Endodermal cell (in vitro differentiated cells): ENCODE results near the gene KASH5. TPM values are rescaled to one million over a fixed set of nuclear protein-coding genes. Genes with fewer than 3 reads are reported as not detected.

Experiments used
- DNase-seq: peaks from one replicate; pipeline ENCODE4 v3.0.0-alpha.2; 2017
- H3K27ac ChIP-seq: 2 replicates; pipeline ENCODE4 v1.5.1; 2013; ENCODE audit warnings: mild to moderate bottlenecking, low read depth, low read length, moderate library complexity
- H3K27me3 ChIP-seq: 2 replicates; pipeline ENCODE4 v1.6.1; 2013; ENCODE audit warnings: mild to moderate bottlenecking, low read length, moderate library complexity; ENCODE audit not compliant: insufficient read depth, control insufficient read depth, poor library complexity, severe bottlenecking
- H3K36me3 ChIP-seq: 2 replicates; pipeline ENCODE4 v1.7.0; 2013; ENCODE audit warnings: mild to moderate bottlenecking, low read length, moderate library complexity; ENCODE audit not compliant: control insufficient read depth, insufficient read depth
- H3K4me1 ChIP-seq: one replicate; pipeline ENCODE4 v1.7.0; 2013; ENCODE audit warnings: low read length; ENCODE audit not compliant: control insufficient read depth, insufficient read depth
- H3K4me3 ChIP-seq: 2 replicates; pipeline ENCODE4 v1.5.1; 2013; ENCODE audit warnings: mild to moderate bottlenecking, low read length, moderate library complexity
- H3K9ac ChIP-seq: 2 replicates; pipeline ENCODE4 v1.6.1; 2013; ENCODE audit warnings: mild to moderate bottlenecking, low read length, moderate library complexity; ENCODE audit not compliant: poor library complexity, severe bottlenecking; ENCODE audit errors: extremely low read depth
- H3K9me3 ChIP-seq: 2 replicates; pipeline ENCODE4 v1.6.1; 2013; ENCODE audit warnings: mild to moderate bottlenecking, low read length, moderate library complexity; ENCODE audit not compliant: control insufficient read depth
- H3K27ac Mint-ChIP-seq: 2 replicates; pipeline ENCODE4 v1.8.0; 2020; ENCODE audit warnings: mixed read lengths
- H3K27me3 Mint-ChIP-seq: 2 replicates; pipeline ENCODE4 v1.8.0; 2021; ENCODE audit warnings: mild to moderate bottlenecking, mixed read lengths; ENCODE audit not compliant: insufficient read depth
- H3K36me3 Mint-ChIP-seq: 2 replicates; pipeline ENCODE4 v1.8.0; 2020; ENCODE audit warnings: low read depth, mixed read lengths
- H3K4me1 Mint-ChIP-seq: 2 replicates; pipeline ENCODE4 v1.8.0; 2020; ENCODE audit warnings: mixed read lengths
- H3K4me3 Mint-ChIP-seq: 2 replicates; pipeline ENCODE4 v1.8.0; 2020; ENCODE audit warnings: mild to moderate bottlenecking, moderate library complexity, mixed read lengths
- H3K9me3 Mint-ChIP-seq: 2 replicates; pipeline ENCODE4 v1.8.0; 2020; ENCODE audit warnings: mild to moderate bottlenecking, mixed read lengths
- CTCF ChIP-seq: fragments of 200-600 bp; sonication (generic); conservative IDR thresholded peaks from 2 replicates; pipeline ENCODE4 v1.5.0; 2021; ENCODE audit warnings: antibody characterized with exemption, mild to moderate bottlenecking
- WGBS, 2 experiments: methylation state at CpG; one replicate each; pipeline versions ENCODE4 v1.1.5 to v1.1.7; 2013; ENCODE audit warnings: missing lambda C conversion rate in 2 of 2, mixed read lengths in 1 of 2; ENCODE audit not compliant: insufficient coverage in 1 of 2, insufficient read length in 1 of 2; 5-methylcytosine and 5-hydroxymethylcytosine counted together
- total RNA-seq, 2 donors: library from RNA; stranded (reverse); fragmentation: NEBNext Ultra II Directional in 1 of 2; extraction: Animal tissue kit (Norgen Biotek cat#: 25700) in 1 of 2; gene quantifications; 2 replicates in 1 of 2; 3 replicates in 1 of 2; pipeline ENCODE4 v1.2.1, GENCODE V29; 2021

KASH5 gene
- total RNA-seq, 2 donors from 2014 or later, result 0.13 TPM; not detected in 1

- Histone ChIP-seq H3K9ac (no peak overlapping the region), H3K36me3 (no peaks in the 10 kb centered on the region), H3K4me3 (no peak overlapping the region), H3K9me3 (no peaks in the 10 kb centered on the region), H3K27me3 (peaks cover 79% of the 10 kb centered on the region), H3K4me1 (no peaks in the 10 kb centered on the region), H3K27ac (no peak overlapping the region)
- DNase-seq, result no peak
- Mint-ChIP-seq H3K27ac (no peak overlapping the region), H3K36me3 (no peaks in the 10 kb centered on the region), H3K4me3 (no peak overlapping the region), H3K4me1 (no peaks in the 10 kb centered on the region), H3K27me3 (peaks cover 79% of the 10 kb centered on the region), H3K9me3 (peaks cover 9% of the 10 kb centered on the region)
- 75 to 100% methylated on average over 1 of the region's 6 CpGs for WGBS, 2 experiments
- TF ChIP-seq CTCF, result no peak
Observed at GRCh38 chr19:49439836-49440235, 51.8 kb downstream of the KASH5 start.

- 40 to 41% methylated on average over 14 to 19 of the region's 19 CpGs for WGBS, 2 experiments
- no peaks in the 10 kb centered on the region for H3K4me1 ChIP-seq
- Mint-ChIP-seq H3K4me1 (no peaks in the 10 kb centered on the region), H3K9me3 (peaks cover 2% of the 10 kb centered on the region), H3K4me3 (peak overlapping the region; percentile 26), H3K27me3 (peaks cover 71% of the 10 kb centered on the region), H3K27ac (no peak overlapping the region), H3K36me3 (no peaks in the 10 kb centered on the region)
- DNase-seq, result no peak
- no peak overlapping the region for H3K9ac ChIP-seq
- no peaks in the 10 kb centered on the region for H3K9me3 ChIP-seq
- no peak overlapping the region for H3K4me3 ChIP-seq
- peaks cover 71% of the 10 kb centered on the region for H3K27me3 ChIP-seq
- no peak overlapping the region for H3K27ac ChIP-seq
- no peak for TF ChIP-seq CTCF
- H3K36me3 ChIP-seq, result no peaks in the 10 kb centered on the region
Observed at GRCh38 chr19:49440439-49441209, 52.6 kb downstream of the KASH5 start.

- no peak within 1 kb of the TSS for H3K27ac ChIP-seq
- H3K9me3 Mint-ChIP-seq, result no peaks in the 10 kb centered on the region
- H3K4me3 ChIP-seq, result peak within 1 kb of the TSS; percentile 56
- DNase-seq, result peak; percentile 91
- 2 to 6% methylated on average over 12 to 56 of the region's 56 CpGs for WGBS, 2 experiments
- H3K4me3 Mint-ChIP-seq, result peak within 1 kb of the TSS; percentile 64
- TF ChIP-seq CTCF, result peak; percentile 24
- H3K27me3 Mint-ChIP-seq, result peaks cover 63% of the 10 kb centered on the region
- H3K27me3 ChIP-seq, result peaks cover 63% of the 10 kb centered on the region
- no peaks in the 10 kb centered on the region for H3K36me3 ChIP-seq
- H3K4me1 ChIP-seq, result no peaks in the 10 kb centered on the region
- H3K9me3 ChIP-seq, result no peaks in the 10 kb centered on the region
- no peak within 1 kb of the TSS for H3K9ac ChIP-seq
- no peaks in the 10 kb centered on the region for H3K4me1 Mint-ChIP-seq
- no peak within 1 kb of the TSS for H3K27ac Mint-ChIP-seq
- H3K36me3 Mint-ChIP-seq, result peaks cover 5% of the 10 kb centered on the region
Observed at GRCh38 chr19:49441210-49441959, 53.3 kb downstream of the KASH5 start, which contains the start of gene SLC17A7. Gene SLC17A7, minus strand, starts transcription at chr19:49441527. Its CDS starts 148 bp downstream, at chr19:49441379.
